Fibroblast of the conjunctiva (primary cell): ENCODE results near the gene PARD3.
"Not testable (repeated sequence)": the region's sequence is repeated elsewhere in the genome, so short reads cannot be mapped to it uniquely, and the experiment has no call there.

ENCODE experiments used
- DNase-seq: peaks from one replicate; pipeline ENCODE4 v3.0.0-alpha.2; 2010; ENCODE audit warnings: low read depth

The PARD3 gene

DNA sequence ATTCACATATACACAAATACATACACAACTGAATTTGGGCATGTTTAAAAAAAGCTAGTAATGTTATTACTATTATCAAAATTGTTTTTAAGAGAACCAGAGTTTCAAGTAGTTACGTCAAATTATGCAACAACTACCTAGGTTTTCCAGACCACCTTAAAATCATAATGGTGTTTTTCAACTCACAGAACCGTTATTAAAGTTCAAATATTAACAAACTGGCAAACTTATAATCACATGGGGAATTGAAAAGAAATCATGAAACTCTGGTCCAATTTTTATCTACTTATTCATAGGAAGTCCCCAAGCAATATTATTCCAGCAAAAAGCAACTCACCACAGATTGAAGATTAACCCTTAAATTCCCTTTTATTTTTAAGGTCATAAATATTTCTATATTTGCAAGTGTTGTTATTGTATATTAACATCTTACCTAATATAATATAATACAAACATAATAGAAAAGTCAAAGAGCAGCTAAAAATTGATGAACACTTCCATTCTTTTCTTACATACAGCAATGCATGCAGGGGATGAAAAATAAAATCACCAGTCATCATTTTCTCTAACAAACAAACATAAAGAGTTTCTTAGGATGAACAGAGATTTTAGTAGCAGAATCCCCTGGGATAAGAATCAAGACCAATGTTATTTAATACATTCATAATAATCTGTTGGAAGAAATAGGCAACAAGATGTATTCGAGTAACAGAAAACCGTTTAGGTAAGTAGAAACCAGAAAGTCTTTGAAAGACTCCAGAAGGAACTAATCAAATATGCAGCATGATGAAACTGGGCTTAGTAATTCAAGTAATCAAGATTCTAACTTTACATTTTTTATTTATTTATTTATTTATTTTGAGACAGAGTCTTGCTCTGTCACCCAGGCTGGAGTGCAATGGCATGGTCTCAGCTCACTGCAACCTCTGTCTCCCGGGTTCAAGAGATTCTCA, 391.1 kb downstream of the PARD3 start:
- DNase-seq, result peak; percentile 20

- DNase-seq, result no peak
Measured at GRCh38 chr10:34420795-34421194, 394.3 kb downstream of the PARD3 start.

DNA sequence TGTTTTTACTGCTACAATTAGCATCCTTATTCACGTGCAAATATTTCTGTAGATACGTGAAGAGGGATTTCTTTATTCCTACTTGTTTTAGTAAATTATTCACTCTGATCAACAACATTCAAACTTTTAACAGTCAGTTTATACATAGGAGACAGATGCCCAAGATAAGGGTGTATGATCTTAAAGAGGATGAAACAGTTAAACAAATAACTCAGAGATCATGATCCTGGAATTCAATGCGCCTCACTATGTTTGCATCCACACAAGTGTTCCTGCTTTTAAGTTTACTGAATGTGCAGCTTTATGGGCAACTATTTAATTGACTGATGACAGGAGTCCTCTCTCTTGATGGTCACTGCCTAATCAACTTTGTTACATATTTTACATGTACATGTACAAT, 394.8 kb downstream of the PARD3 start:
- DNase-seq, result no peak

DNA sequence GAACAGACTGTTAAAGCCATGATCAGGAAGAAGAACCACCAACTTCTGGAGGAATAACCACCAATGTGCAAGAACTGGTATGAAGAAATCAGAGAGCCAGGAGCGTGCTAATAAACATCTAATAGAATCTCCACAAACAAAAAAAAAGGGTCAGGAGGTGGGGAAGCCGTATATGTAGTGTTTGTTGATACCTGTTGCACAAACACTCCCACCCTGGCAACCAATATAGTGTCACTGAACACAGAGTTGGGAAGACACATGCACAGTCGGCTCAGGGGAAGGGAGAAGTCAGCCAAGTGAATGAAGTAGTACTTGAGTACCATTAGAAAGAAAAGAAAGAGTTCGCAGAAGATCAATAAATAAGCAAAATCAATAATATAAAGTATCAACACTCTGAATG, 400.1 kb downstream of the PARD3 start:
- DNase-seq, result no peak

GRCh38 chr10:34413756-34414587, 401.1 kb downstream of the PARD3 start:
- DNase-seq, result no peak

GRCh38 chr10:34413214-34413613, 401.9 kb downstream of the PARD3 start:
- DNase-seq, result no peak

GRCh38 chr10:34408956-34409355, 406.1 kb downstream of the PARD3 start:
- DNase-seq, result no peak

DNA sequence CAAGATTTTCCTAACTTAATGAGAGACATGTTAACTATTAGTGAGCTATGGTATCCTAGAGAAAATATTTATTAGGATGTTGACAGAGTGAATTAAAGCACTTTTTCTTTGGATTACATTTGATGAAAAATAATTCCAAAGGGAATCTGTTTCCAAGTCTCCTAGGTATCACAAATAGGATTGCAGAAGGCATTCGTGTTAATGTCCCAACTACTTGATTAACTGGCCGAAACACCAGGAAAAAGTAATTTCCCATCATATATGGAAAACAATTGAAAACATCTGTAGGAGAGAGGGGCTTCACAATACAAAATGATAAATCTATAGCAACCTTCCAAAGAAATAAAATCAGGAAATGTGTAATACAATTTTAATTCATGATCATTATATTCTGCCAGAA, 406.7 kb downstream of the PARD3 start:
- no peak for DNase-seq

DNA sequence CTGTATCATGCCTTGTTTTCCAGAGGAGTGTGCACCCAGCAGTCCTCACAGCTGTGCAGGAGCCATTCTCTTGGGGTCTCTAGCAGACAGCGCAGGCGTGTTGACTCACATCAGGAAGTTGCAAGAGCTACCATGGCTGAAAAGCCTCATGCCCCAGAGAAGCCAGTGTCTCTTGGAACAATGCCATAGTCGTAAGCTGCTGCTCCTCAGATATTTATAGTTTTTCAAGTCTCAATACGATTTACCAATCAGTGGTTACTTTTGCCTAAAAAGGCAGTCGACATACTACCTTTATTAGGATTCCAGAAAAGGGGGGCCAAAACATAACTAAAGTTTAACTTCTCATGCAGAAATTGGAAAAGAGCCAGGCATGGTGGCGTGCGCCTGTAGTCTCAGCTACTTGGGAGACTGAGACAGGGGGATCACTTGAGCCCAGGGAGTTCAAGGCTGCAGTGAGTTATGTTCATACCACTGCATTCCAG, 407.7 kb downstream of the PARD3 start:
- peak; percentile 18 for DNase-seq

GRCh38 chr10:34406463-34407323, 408.4 kb downstream of the PARD3 start:
- no peak for DNase-seq

DNA sequence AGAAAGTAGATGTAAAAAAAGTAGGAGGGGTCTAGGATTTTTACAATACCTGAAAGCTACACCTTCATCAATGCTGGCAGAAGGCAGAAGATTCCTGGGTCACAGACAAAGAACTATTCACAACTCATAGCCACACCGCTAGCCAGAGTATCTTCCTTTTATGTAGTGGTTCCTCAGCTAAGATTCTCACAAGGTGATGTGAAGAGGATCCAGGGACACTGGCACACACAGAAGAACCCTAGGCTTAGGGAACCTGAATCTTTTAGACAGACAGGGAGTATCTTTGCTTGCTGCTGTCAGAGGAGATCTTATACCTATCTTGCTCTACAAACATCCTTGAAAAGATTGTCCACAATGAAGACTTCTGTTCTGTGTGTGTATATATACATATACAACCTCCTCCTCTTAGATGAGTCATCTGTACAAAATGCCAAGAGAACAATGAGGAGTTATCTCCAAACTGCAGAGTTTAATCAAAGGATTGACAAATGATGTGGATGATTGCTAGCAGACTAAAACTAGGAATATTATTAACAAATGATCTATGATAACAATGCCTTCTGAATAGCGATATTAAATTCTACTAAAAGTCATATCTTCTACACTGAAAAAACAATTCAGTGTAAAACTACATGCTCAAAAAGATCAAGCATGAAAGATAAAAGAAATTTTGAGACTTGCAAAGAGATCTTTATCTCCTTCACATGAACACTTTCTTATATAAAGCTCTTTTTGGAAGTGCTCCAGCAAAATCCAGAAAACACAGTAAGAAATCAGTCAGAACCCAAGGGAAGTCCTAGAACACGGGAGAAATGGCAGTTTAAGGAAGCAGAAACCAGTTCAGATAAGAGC, 409.3 kb downstream of the PARD3 start:
- DNase-seq, result no peak

DNA sequence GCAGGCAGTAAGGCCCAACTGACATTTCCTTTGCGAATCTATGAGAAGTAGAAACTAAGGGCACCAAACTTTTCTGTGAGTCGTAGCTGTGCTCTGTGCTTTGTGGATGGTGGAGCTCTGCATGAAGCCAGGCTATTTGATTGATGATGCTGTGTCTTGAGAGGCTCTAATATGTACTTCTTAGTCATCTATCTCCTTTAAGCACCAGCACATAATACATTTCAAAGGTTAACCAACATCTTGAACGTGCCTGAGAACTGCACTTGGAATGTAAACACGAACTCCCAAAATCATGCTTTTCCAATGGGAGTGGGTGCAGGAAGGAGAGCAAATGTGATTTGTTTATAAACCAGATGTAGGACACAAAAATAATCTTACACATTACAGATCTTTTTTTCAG, 411.6 kb downstream of the PARD3 start:
- no peak for DNase-seq

GRCh38 chr10:34400075-34400474, 415.0 kb downstream of the PARD3 start:
- DNase-seq, result no peak

- DNase-seq, result no peak
Measured at GRCh38 chr10:34399013-34399412, 416.1 kb downstream of the PARD3 start.

- DNase-seq, result peak; percentile 68
Measured at GRCh38 chr10:34397324-34397723, 417.8 kb downstream of the PARD3 start.

DNA sequence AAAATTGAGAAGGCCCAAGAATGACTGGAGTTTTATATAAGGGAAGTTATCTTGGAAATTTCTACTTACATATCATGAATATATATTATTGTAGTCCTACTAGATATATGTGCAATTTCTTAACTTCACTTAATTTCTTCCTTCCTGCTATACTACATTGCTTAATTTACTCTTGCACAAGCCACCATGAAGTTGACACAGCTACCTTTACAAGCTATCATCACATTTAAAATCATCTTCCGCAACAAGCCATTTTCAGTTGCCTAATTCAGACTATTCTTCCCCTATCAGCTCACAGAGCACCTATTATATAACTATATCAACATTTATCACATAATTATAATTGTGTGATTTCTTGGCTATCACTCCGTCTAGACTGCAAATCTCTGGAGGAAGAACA, 418.4 kb downstream of the PARD3 start:
- no peak for DNase-seq

GRCh38 chr10:34392641-34393170, 422.4 kb downstream of the PARD3 start:
- DNase-seq, result no peak

- not testable (repeated sequence) for DNase-seq
Measured at GRCh38 chr10:34391168-34391567, 423.9 kb downstream of the PARD3 start.

DNA sequence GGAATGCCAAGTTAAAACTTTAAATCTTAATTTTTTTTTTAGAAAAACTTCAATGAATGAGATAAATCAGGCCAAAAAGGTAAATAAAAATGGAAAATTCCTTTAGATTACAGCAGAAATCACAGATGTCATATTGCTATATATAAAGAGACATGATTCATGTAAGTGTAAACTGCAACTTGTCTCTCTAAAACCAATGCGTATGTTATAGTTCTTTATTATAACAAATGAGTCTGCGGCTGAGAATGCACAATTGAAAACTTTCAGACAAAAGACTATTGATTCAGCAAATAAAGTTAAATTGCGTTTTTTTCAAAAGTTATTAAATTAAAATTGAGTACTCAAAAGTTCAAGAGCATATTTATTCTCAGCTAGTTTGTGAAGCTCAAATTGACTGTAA, 425.3 kb downstream of the PARD3 start:
- no peak for DNase-seq

- DNase-seq, result no peak
Measured at GRCh38 chr10:34386921-34387320, 428.2 kb downstream of the PARD3 start.

DNA sequence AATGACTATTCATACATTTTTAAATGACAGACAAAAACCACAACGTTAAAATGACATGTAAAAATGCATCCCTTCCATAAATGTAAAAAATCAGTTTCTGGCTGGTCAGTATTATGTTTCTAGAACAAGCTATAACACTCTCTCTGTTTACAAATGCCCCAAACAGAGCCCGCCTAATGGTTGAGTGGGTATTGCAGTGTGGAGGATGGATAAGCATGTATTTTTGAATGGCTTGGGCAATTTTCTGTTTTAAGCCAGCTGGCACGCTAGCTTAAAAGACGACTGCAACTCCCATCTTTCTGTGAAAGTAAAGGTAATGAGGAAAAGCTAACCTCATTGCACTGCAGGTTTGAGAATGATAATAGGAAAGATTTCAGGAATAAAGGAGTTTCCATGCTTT, 430.7 kb downstream of the PARD3 start:
- no peak for DNase-seq
